ENCODE data around the gene OXSM.

The OXSM gene

GRCh38 chr3:25781145-25781757, 8.6 kb upstream of the OXSM start:
- intact Hi-C loops (cut with DNase I; ENCODE audit: low total_unique reads), result loop anchor here (5.0 kb wide), 1 partner anchor 119 kb away; the partner anchor contains the start of gene TOP2B
- no peak for DNase-seq
- H3K27ac ChIP-seq, result no peak overlapping the region
- peaks cover 0 to 21% (median 11%) of the 10 kb centered on the region in 4 donors for H3K4me1 ChIP-seq
- TF ChIP-seq, protein P1, sequence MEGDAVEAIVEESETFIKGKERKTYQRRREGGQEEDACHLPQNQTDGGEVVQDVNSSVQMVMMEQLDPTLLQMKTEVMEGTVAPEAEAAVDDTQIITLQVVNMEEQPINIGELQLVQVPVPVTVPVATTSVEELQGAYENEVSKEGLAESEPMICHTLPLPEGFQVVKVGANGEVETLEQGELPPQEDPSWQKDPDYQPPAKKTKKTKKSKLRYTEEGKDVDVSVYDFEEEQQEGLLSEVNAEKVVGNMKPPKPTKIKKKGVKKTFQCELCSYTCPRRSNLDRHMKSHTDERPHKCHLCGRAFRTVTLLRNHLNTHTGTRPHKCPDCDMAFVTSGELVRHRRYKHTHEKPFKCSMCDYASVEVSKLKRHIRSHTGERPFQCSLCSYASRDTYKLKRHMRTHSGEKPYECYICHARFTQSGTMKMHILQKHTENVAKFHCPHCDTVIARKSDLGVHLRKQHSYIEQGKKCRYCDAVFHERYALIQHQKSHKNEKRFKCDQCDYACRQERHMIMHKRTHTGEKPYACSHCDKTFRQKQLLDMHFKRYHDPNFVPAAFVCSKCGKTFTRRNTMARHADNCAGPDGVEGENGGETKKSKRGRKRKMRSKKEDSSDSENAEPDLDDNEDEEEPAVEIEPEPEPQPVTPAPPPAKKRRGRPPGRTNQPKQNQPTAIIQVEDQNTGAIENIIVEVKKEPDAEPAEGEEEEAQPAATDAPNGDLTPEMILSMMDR (IDR thresholded peaks at IDR 0.05), result no peak
- H3K4me3 ChIP-seq, result no peak overlapping the region
- H3K36me3 ChIP-seq, result peaks cover 19 to 21% (median 21%) of the 10 kb centered on the region in 3 donors
- H3K27me3 ChIP-seq, result no peaks in the 10 kb centered on the region
- no peaks in the 10 kb centered on the region for H3K9me3 ChIP-seq

DNA sequence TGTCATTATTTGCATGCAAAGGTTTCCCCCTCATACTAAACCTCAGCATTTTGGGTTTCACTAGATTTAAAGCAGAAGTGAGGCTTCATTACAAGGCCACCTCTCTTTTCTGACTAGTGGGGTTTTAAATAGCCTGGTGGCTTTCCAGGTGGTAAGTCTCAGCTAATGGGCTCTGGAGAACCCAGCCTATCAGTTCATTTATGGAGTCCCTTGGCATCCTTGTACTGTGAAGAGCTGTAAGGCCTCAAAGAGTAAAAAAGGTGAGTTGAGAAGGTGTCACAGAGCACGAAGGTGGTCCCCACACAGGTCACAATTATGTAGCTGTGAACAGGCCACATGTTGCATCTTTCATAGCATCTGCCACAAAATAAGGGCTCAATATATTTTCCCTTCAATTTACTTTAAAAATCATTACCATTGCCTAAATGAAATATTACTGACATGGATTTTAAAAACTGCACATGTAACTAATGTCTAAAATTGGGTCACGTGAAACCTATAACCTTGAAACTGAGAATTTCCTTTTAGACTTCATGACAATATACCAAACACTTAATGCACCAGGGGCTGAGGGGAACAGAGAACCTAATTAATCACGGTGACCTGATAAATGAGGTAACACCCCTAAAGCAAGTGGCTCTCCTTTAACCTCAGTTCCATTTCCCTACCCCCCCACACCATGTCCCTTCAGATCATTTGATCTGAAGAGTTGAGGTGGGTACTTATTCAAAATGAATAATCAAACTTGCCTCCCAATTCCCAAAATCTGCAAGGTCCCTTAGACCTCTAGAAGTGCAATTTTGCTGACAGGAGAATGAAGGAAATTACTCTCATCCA, 7.9 kb upstream of the OXSM start:
- peak overlapping the region; percentile 95 to 97 for H3K4me3 ChIP-seq
- TF ChIP-seq, protein P1 (IDR thresholded peaks at IDR 0.05), result no peak
- no peaks in the 10 kb centered on the region for H3K27me3 ChIP-seq
- no peaks in the 10 kb centered on the region for H3K9me3 ChIP-seq
- DNase-seq, result no peak
- H3K36me3 ChIP-seq, result peaks cover 11 to 14% (median 13%) of the 10 kb centered on the region in 3 donors
- H3K27ac ChIP-seq, result peak overlapping the region in 1 of 2 donors; percentile 97
- intact Hi-C loops (cut with DNase I; ENCODE audit: low total_unique reads), result loop anchor here (5.0 kb wide), 1 partner anchor 120 kb away; the partner anchor contains the start of gene TOP2B
- peaks cover 0 to 21% (median 11%) of the 10 kb centered on the region in 4 donors for H3K4me1 ChIP-seq

GRCh38 chr3:25782636-25782937, 7.3 kb upstream of the OXSM start:
- H3K4me1 ChIP-seq, result peaks cover 0 to 21% (median 11%) of the 10 kb centered on the region in 4 donors
- no peaks in the 10 kb centered on the region for H3K9me3 ChIP-seq
- no peak for DNase-seq
- intact Hi-C loops (cut with DNase I; ENCODE audit: low total_unique reads), result loop anchor here (5.0 kb wide), 1 partner anchor 120 kb away; the partner anchor contains the start of gene TOP2B
- TF ChIP-seq, protein P1 (IDR thresholded peaks at IDR 0.05), result no peak
- peak overlapping the region; percentile 95 to 97 for H3K4me3 ChIP-seq
- peak overlapping the region; percentile 94 to 97 for H3K27ac ChIP-seq
- H3K36me3 ChIP-seq, result peaks cover 5 to 8% (median 7%) of the 10 kb centered on the region in 3 donors
- no peaks in the 10 kb centered on the region for H3K27me3 ChIP-seq

GRCh38 chr3:25782938-25783660, 6.8 kb upstream of the OXSM start, which contains the start of gene NGLY1:
NGLY1 (minus strand) TSS chr3:25783443; CDS start chr3:25783390, 53 bp downstream.
- peaks cover 0 to 21% (median 11%) of the 10 kb centered on the region in 4 donors for H3K4me1 ChIP-seq
- H3K27me3 ChIP-seq, result no peaks in the 10 kb centered on the region
- DNase-seq, result peak; percentile 75 to 91
- H3K36me3 ChIP-seq, result peaks cover under 1 to 3% (median 2%) of the 10 kb centered on the region in 3 donors
- TF ChIP-seq, protein P1 (IDR thresholded peaks at IDR 0.05), result peak; percentile 35 to 39
- H3K27ac ChIP-seq, result peak within 1 kb of the TSS; percentile 94 to 97
- H3K9me3 ChIP-seq, result no peaks in the 10 kb centered on the region
- peak within 1 kb of the TSS; percentile 95 to 97 for H3K4me3 ChIP-seq
- intact Hi-C loops (cut with DNase I; ENCODE audit: low total_unique reads), result loop anchor here (5.0 kb wide), 1 partner anchor 121 kb away; the partner anchor contains the start of gene TOP2B
